Gastroesophageal sphincter (tissue), 3 donors: ENCODE results near the gene FRMPD2.

Experiments
- CTCF ChIP-seq, 4 experiments: fragments of 200-600 bp in 2 of 4; fragments of 450-650 bp in 2 of 4; sonication (generic) in 1 of 4; IDR thresholded peaks; one replicate each; pipeline ENCODE4 v1.5.1; 2017 to 2019; ENCODE audit warnings: antibody characterized with exemption in 4 of 4, mild to moderate bottlenecking in 2 of 4, moderate library complexity in 2 of 4
- POLR2A ChIP-seq, 2 donors: fragments of 450-650 bp; IDR thresholded peaks; one replicate each; pipeline ENCODE4 v1.6.1; 2017; ENCODE audit warnings: antibody characterized with exemption in 2 of 2, mild to moderate bottlenecking in 2 of 2, moderate library complexity in 1 of 2

DNA sequence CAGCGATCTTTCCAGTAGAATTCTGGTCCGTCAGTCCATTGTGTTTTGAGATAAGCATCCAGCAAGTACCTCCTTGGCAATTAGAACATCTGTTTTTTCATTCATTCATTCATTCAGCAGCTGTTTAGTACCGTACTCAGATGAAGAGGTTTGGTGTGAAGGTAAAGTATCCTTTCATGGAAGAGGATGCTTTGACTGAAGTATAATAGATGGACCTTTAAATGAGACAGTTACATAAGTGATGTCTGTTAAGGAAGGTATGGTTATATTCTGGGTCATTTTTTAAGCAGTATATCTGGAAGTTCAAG lies 33.2 kb upstream of the FRMPD2 start:
- TF ChIP-seq POLR2A (IDR thresholded peaks at IDR 0.05), result no peak
- TF ChIP-seq CTCF (IDR thresholded peaks at IDR 0.05), result no peak
